ENCODE results near the gene FAM204A. TPM values are rescaled to one million over a fixed set of nuclear protein-coding genes. Genes with fewer than 3 reads are reported as not detected.
A peak's percentile ranks its signal among the peaks of the same experiment; 100 is the strongest.

The FAM204A gene
- total and polyA plus RNA-seq, 2 of the 13 experiments (the other 11 are each of a cell fraction or from before 2014, with no cell fraction given), result 9.2 to 61.0 TPM

DNA sequence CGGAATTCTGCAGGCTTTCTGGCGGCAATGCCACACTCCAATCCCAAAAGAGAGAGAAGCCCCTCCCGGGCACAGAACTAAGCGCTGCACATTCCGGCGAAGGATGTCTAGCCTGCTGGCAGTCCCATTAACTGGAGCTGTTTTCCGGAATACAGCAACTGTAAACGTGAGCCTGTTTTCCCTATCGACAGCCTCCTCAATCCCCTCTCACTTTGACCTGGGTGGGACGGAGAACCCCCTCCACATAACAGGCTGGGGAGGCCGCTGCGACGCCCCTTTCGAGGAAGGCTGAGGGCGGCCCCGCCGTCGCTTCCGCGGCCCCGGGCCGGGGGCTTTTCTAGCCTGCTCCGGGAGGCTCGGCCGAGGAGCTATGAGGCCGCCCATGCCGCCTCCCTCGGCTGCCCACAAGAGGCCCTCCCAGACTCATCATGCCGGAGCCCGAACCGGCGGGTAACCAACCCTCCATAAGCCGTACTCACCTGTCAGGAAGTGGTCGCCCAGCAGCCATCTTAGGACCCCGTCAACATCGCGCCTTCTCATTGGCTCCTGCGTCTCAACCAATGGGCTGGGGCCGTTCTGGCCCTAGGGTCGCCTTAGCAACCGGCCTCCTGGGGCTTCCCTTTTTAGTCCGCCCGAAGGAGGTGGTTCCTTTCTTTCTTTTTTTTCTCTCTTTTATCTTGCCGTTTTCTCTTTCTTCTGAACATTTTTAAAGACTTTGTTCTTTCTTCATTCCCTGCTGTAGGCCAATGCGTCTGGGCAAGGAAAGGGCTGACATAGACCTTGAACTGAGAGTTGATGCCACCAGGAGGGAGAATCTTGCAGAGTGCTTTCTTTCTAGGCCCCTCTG, at the start of gene FAM204A (continued):
- TF ChIP-seq, protein P1, sequence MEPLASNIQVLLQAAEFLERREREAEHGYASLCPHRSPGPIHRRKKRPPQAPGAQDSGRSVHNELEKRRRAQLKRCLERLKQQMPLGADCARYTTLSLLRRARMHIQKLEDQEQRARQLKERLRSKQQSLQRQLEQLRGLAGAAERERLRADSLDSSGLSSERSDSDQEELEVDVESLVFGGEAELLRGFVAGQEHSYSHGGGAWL (CRISPR knock-in tag; IDR thresholded peaks at IDR 0.05), result no peak
- TF ChIP-seq TCF12 (IDR thresholded peaks at IDR 0.05) (no peak), TCF12 (CRISPR knock-in tag; IDR thresholded peaks at IDR 0.05) (no peak), ELF1 (CRISPR knock-in tag; IDR thresholded peaks at IDR 0.05) (peak; percentile 93), DMAP1 (CRISPR knock-in tag; IDR thresholded peaks at IDR 0.05) (peak; percentile 64; the same call in 1 of the 2 replicates), TEAD2 (CRISPR knock-in tag; IDR thresholded peaks at IDR 0.05) (no peak), HOXD1 (CRISPR knock-in tag; IDR thresholded peaks at IDR 0.05) (no peak), ZNF160 (CRISPR knock-in tag; IDR thresholded peaks at IDR 0.05) (no peak), ZNF101 (CRISPR knock-in tag; IDR thresholded peaks at IDR 0.05; ENCODE audit: borderline replicate concordance, low read depth) (no peak), EZH2 (conservative IDR thresholded peaks at IDR 0.05; ENCODE audit: low read depth, low read length) (no peak), MIER3 (CRISPR knock-in tag; IDR thresholded peaks at IDR 0.05; ENCODE audit: borderline replicate concordance) (no peak), FOXK1 (CRISPR knock-in tag; IDR thresholded peaks at IDR 0.05; ENCODE audit: borderline replicate concordance, low read depth) (0 out of 2 replicates have a peak, but pooled peaks have one; percentile 43)
- TF ChIP-seq, protein P2, sequence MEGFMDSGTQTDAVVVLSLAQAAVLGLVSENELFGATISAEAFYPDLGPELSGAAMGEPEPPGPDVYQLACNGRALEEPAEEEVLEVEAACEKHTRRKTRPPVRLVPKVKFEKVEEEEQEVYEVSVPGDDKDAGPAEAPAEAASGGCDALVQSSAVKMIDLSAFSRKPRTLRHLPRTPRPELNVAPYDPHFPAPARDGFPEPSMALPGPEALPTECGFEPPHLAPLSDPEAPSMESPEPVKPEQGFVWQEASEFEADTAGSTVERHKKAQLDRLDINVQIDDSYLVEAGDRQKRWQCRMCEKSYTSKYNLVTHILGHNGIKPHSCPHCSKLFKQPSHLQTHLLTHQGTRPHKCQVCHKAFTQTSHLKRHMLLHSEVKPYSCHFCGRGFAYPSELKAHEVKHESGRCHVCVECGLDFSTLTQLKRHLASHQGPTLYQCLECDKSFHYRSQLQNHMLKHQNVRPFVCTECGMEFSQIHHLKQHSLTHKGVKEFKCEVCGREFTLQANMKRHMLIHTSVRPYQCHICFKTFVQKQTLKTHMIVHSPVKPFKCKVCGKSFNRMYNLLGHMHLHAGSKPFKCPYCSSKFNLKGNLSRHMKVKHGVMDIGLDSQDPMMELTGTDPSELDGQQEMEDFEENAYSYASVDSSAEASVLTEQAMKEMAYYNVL (CRISPR knock-in tag; IDR thresholded peaks at IDR 0.05; ENCODE audit: borderline replicate concordance), result no peak
- TF ChIP-seq, protein P3, sequence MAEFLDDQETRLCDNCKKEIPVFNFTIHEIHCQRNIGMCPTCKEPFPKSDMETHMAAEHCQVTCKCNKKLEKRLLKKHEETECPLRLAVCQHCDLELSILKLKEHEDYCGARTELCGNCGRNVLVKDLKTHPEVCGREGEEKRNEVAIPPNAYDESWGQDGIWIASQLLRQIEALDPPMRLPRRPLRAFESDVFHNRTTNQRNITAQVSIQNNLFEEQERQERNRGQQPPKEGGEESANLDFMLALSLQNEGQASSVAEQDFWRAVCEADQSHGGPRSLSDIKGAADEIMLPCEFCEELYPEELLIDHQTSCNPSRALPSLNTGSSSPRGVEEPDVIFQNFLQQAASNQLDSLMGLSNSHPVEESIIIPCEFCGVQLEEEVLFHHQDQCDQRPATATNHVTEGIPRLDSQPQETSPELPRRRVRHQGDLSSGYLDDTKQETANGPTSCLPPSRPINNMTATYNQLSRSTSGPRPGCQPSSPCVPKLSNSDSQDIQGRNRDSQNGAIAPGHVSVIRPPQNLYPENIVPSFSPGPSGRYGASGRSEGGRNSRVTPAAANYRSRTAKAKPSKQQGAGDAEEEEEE (CRISPR knock-in tag; IDR thresholded peaks at IDR 0.05; ENCODE audit: borderline replicate concordance), result no peak
- TF ChIP-seq, protein P4, sequence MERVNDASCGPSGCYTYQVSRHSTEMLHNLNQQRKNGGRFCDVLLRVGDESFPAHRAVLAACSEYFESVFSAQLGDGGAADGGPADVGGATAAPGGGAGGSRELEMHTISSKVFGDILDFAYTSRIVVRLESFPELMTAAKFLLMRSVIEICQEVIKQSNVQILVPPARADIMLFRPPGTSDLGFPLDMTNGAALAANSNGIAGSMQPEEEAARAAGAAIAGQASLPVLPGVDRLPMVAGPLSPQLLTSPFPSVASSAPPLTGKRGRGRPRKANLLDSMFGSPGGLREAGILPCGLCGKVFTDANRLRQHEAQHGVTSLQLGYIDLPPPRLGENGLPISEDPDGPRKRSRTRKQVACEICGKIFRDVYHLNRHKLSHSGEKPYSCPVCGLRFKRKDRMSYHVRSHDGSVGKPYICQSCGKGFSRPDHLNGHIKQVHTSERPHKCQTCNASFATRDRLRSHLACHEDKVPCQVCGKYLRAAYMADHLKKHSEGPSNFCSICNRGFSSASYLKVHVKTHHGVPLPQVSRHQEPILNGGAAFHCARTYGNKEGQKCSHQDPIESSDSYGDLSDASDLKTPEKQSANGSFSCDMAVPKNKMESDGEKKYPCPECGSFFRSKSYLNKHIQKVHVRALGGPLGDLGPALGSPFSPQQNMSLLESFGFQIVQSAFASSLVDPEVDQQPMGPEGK (CRISPR knock-in tag; IDR thresholded peaks at IDR 0.05), result 0 out of 2 replicates have a peak, but pooled peaks have one; percentile 15
- TF ChIP-seq, protein P5, sequence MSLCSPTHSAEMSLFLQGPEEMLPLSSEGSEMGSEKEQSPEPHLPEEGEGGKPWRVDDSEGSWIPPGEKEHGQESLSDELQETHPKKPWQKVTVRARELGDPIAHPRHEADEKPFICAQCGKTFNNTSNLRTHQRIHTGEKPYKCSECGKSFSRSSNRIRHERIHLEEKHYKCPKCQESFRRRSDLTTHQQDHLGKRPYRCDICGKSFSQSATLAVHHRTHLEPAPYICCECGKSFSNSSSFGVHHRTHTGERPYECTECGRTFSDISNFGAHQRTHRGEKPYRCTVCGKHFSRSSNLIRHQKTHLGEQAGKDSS (CRISPR knock-in tag; IDR thresholded peaks at IDR 0.05; ENCODE audit: borderline replicate concordance, low read depth), result no peak
- TF ChIP-seq, protein P6, sequence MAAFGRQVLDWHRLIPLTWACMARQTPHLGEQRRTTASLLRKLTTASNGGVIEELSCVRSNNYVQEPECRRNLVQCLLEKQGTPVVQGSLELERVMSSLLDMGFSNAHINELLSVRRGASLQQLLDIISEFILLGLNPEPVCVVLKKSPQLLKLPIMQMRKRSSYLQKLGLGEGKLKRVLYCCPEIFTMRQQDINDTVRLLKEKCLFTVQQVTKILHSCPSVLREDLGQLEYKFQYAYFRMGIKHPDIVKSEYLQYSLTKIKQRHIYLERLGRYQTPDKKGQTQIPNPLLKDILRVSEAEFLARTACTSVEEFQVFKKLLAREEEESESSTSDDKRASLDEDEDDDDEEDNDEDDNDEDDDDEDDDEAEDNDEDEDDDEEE (CRISPR knock-in tag; IDR thresholded peaks at IDR 0.05), result no peak
- TF ChIP-seq, protein P7, sequence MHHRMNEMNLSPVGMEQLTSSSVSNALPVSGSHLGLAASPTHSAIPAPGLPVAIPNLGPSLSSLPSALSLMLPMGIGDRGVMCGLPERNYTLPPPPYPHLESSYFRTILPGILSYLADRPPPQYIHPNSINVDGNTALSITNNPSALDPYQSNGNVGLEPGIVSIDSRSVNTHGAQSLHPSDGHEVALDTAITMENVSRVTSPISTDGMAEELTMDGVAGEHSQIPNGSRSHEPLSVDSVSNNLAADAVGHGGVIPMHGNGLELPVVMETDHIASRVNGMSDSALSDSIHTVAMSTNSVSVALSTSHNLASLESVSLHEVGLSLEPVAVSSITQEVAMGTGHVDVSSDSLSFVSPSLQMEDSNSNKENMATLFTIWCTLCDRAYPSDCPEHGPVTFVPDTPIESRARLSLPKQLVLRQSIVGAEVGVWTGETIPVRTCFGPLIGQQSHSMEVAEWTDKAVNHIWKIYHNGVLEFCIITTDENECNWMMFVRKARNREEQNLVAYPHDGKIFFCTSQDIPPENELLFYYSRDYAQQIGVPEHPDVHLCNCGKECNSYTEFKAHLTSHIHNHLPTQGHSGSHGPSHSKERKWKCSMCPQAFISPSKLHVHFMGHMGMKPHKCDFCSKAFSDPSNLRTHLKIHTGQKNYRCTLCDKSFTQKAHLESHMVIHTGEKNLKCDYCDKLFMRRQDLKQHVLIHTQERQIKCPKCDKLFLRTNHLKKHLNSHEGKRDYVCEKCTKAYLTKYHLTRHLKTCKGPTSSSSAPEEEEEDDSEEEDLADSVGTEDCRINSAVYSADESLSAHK (CRISPR knock-in tag; IDR thresholded peaks at IDR 0.05; ENCODE audit: borderline replicate concordance), result no peak
